ENCODE data around the gene SDC4.

Gene SDC4

GRCh38 chr20:45316150-45317080 lies 31.8 kb downstream of the SDC4 start:
- H3K4me3 ChIP-seq (ENCODE audit: low read depth, low read length) = no peak overlapping the region
- TF ChIP-seq ZNF654 (tag by site-specific recombination; IDR thresholded peaks at IDR 0.05; ENCODE audit: low read depth) = no peak
- no peak for TF ChIP-seq ZNF701 (tag by site-specific recombination; IDR thresholded peaks at IDR 0.05)
- no peak for TF ChIP-seq ZNF19 (tag by site-specific recombination; IDR thresholded peaks at IDR 0.05; ENCODE audit: low read depth)
- TF ChIP-seq ZNF548 (tag by site-specific recombination; IDR thresholded peaks at IDR 0.05) = no peak
- no peak for TF ChIP-seq ZNF626 (tag by site-specific recombination; IDR thresholded peaks at IDR 0.05)
- TF ChIP-seq ZSCAN30 (tag by site-specific recombination; IDR thresholded peaks at IDR 0.05) = no peak
- TF ChIP-seq MEIS1 (CRISPR knock-in tag; IDR thresholded peaks at IDR 0.05; ENCODE audit: borderline replicate concordance) = no peak
- TF ChIP-seq ZNF324 (tag by site-specific recombination; IDR thresholded peaks at IDR 0.05) = no peak
- TF ChIP-seq SCRT1 (tag by site-specific recombination; IDR thresholded peaks at IDR 0.05; ENCODE audit: borderline replicate concordance) = no peak
- no peak for TF ChIP-seq ZNF24 (tag by site-specific recombination; IDR thresholded peaks at IDR 0.05)
- no peak for TF ChIP-seq YY2 (tag by site-specific recombination; IDR thresholded peaks at IDR 0.05)
- TF ChIP-seq, protein P1, sequence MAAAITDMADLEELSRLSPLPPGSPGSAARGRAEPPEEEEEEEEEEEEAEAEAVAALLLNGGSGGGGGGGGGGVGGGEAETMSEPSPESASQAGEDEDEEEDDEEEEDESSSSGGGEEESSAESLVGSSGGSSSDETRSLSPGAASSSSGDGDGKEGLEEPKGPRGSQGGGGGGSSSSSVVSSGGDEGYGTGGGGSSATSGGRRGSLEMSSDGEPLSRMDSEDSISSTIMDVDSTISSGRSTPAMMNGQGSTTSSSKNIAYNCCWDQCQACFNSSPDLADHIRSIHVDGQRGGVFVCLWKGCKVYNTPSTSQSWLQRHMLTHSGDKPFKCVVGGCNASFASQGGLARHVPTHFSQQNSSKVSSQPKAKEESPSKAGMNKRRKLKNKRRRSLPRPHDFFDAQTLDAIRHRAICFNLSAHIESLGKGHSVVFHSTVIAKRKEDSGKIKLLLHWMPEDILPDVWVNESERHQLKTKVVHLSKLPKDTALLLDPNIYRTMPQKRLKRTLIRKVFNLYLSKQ (tag by site-specific recombination; IDR thresholded peaks at IDR 0.05; ENCODE audit: borderline replicate concordance) = no peak
- TF ChIP-seq ZNF26 (tag by site-specific recombination; IDR thresholded peaks at IDR 0.05) = no peak
- no peaks in the 10 kb centered on the region for H3K4me1 ChIP-seq (ENCODE audit: control insufficient read depth, insufficient read depth, low read length)
- H3K36me3 ChIP-seq (ENCODE audit: control insufficient read depth in 2 of 2, insufficient read depth in 1 of 2, low read length in 2 of 2) = no peaks in the 10 kb centered on the region
- H3K9me3 ChIP-seq (ENCODE audit: control insufficient read depth, insufficient read depth, low read depth, low read length) = no peaks in the 10 kb centered on the region
- ChIA-PET POLR2A (no interaction called here), CTCF (interaction anchor here (0.6 to 1.7 kb wide), 8 partner anchors 19 to 455 kb away, joined by 3 to 8 read pairs (median 3); partner anchors contain the start of gene SYS1)
- no peak overlapping the region for H3K27ac ChIP-seq (ENCODE audit: extremely low read depth, low read depth, low read length)

GRCh38 chr20:45315672-45316071 lies 32.6 kb downstream of the SDC4 start:
- Histone ChIP-seq H3K27ac (ENCODE audit: extremely low read depth, low read depth, low read length) (no peak overlapping the region), H3K9me3 (ENCODE audit: control insufficient read depth, insufficient read depth, low read depth, low read length) (no peaks in the 10 kb centered on the region), H3K4me3 (ENCODE audit: low read depth, low read length) (no peak overlapping the region), H3K36me3 (ENCODE audit: control insufficient read depth in 2 of 2, insufficient read depth in 1 of 2, low read length in 2 of 2) (no peaks in the 10 kb centered on the region), H3K4me1 (ENCODE audit: control insufficient read depth, insufficient read depth, low read length) (no peaks in the 10 kb centered on the region)
- ChIA-PET CTCF (interaction anchor here (0.6 to 1.7 kb wide), 4 partner anchors 22 to 456 kb away, joined by 3 to 8 read pairs (median 3); partner anchors contain the start of gene SYS1), POLR2A (no interaction called here)
- TF ChIP-seq ZNF366 (tag by site-specific recombination; conservative IDR thresholded peaks at IDR 0.05) (peak; percentile 96), ZNF324 (tag by site-specific recombination; IDR thresholded peaks at IDR 0.05) (no peak), RBAK (tag by site-specific recombination; IDR thresholded peaks at IDR 0.05) (no peak), ZNF521 (tag by site-specific recombination; IDR thresholded peaks at IDR 0.05) (no peak), ZNF335 (tag by site-specific recombination; conservative IDR thresholded peaks at IDR 0.05) (no peak), ZNF138 (tag by site-specific recombination; IDR thresholded peaks at IDR 0.05; ENCODE audit: borderline replicate concordance) (no peak), ZNF660 (tag by site-specific recombination; IDR thresholded peaks at IDR 0.05) (no peak), HIC1 (tag by site-specific recombination; IDR thresholded peaks at IDR 0.05) (no peak), OVOL3 (tag by site-specific recombination; IDR thresholded peaks at IDR 0.05) (no peak), KLF8 (tag by site-specific recombination; IDR thresholded peaks at IDR 0.05) (no peak), HOXA7 (CRISPR knock-in tag; IDR thresholded peaks at IDR 0.05; ENCODE audit: borderline replicate concordance) (no peak), HOXD13 (CRISPR knock-in tag; IDR thresholded peaks at IDR 0.05; ENCODE audit: borderline replicate concordance) (no peak), ZNF211 (tag by site-specific recombination; IDR thresholded peaks at IDR 0.05; ENCODE audit: low read depth) (no peak), PRDM1 (tag by site-specific recombination; IDR thresholded peaks at IDR 0.05) (peak; percentile 98)
- TF ChIP-seq, protein P2, sequence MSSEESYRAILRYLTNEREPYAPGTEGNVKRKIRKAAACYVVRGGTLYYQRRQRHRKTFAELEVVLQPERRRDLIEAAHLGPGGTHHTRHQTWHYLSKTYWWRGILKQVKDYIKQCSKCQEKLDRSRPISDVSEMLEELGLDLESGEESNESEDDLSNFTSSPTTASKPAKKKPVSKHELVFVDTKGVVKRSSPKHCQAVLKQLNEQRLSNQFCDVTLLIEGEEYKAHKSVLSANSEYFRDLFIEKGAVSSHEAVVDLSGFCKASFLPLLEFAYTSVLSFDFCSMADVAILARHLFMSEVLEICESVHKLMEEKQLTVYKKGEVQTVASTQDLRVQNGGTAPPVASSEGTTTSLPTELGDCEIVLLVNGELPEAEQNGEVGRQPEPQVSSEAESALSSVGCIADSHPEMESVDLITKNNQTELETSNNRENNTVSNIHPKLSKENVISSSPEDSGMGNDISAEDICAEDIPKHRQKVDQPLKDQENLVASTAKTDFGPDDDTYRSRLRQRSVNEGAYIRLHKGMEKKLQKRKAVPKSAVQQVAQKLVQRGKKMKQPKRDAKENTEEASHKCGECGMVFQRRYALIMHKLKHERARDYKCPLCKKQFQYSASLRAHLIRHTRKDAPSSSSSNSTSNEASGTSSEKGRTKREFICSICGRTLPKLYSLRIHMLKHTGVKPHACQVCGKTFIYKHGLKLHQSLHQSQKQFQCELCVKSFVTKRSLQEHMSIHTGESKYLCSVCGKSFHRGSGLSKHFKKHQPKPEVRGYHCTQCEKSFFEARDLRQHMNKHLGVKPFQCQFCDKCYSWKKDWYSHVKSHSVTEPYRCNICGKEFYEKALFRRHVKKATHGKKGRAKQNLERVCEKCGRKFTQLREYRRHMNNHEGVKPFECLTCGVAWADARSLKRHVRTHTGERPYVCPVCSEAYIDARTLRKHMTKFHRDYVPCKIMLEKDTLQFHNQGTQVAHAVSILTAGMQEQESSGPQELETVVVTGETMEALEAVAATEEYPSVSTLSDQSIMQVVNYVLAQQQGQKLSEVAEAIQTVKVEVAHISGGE (tag by site-specific recombination; conservative IDR thresholded peaks at IDR 0.05; ENCODE audit: low read depth) = no peak

Measured in HEK293 (cell line).